HPDE6-E6E7 (cell line): Measurements from ENCODE around the gene CTIF.

Experiments used
- DNase-seq: peaks from one replicate; pipeline ENCODE4 v3.0.0; 2011; ENCODE audit warnings: missing footprints; ENCODE audit errors: extremely low spot score

CTIF gene

GRCh38 chr18:48667276-48668254, 128.7 kb downstream of the CTIF start:
- no peak for DNase-seq

- DNase-seq = no peak
Measured at GRCh38 chr18:48668466-48669179, 129.8 kb downstream of the CTIF start.

- no peak for DNase-seq
Measured at GRCh38 chr18:48669180-48669675, 130.4 kb downstream of the CTIF start.

GRCh38 chr18:48669991-48670750, 131.3 kb downstream of the CTIF start:
- no peak for DNase-seq

- no peak for DNase-seq
Measured at GRCh38 chr18:48670751-48671560, 132.1 kb downstream of the CTIF start.

GRCh38 chr18:48671561-48671945, 132.7 kb downstream of the CTIF start:
- no peak for DNase-seq

- DNase-seq = no peak
Measured at GRCh38 chr18:48672671-48673340, 134.0 kb downstream of the CTIF start.

GRCh38 chr18:48673456-48673852, 134.6 kb downstream of the CTIF start:
- no peak for DNase-seq

GRCh38 chr18:48673853-48674721, 135.3 kb downstream of the CTIF start:
- DNase-seq = no peak

- DNase-seq = no peak
Measured at GRCh38 chr18:48674758-48675351, 136.0 kb downstream of the CTIF start.

GRCh38 chr18:48675352-48675761, 136.5 kb downstream of the CTIF start:
- peak; percentile 73 for DNase-seq

- no peak for DNase-seq
Measured at GRCh38 chr18:48675912-48676311, 137.1 kb downstream of the CTIF start.

- DNase-seq = no peak
Measured at GRCh38 chr18:48676346-48676745, 137.5 kb downstream of the CTIF start.

GRCh38 chr18:48676756-48677368, 138.0 kb downstream of the CTIF start:
- DNase-seq = peak; percentile 28

GRCh38 chr18:48678237-48679115, 139.6 kb downstream of the CTIF start:
- DNase-seq = no peak

- no peak for DNase-seq
Measured at GRCh38 chr18:48679236-48679635, 140.4 kb downstream of the CTIF start.
